ENCODE measurements around the gene TCAP.

- TF ChIP-seq, protein P1, sequence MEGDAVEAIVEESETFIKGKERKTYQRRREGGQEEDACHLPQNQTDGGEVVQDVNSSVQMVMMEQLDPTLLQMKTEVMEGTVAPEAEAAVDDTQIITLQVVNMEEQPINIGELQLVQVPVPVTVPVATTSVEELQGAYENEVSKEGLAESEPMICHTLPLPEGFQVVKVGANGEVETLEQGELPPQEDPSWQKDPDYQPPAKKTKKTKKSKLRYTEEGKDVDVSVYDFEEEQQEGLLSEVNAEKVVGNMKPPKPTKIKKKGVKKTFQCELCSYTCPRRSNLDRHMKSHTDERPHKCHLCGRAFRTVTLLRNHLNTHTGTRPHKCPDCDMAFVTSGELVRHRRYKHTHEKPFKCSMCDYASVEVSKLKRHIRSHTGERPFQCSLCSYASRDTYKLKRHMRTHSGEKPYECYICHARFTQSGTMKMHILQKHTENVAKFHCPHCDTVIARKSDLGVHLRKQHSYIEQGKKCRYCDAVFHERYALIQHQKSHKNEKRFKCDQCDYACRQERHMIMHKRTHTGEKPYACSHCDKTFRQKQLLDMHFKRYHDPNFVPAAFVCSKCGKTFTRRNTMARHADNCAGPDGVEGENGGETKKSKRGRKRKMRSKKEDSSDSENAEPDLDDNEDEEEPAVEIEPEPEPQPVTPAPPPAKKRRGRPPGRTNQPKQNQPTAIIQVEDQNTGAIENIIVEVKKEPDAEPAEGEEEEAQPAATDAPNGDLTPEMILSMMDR (IDR thresholded peaks at IDR 0.05) = no peak
- TF ChIP-seq POLR2A (IDR thresholded peaks at IDR 0.05) = no peak
These were observed 8.4 kb downstream of the TCAP start for GRCh38 chr17:39673335-39674081.
